SK-N-SH treated with all-trans-retinoic acid at 6 μM for 48 hours (cell line): ENCODE data around the gene ZMYM2.

Experiments
- ATAC-seq: fragments of 200-7000 bp; cut with Tn5 transposase; 3 replicates; pipeline ENCODE4 v1.9.1; 2020; ENCODE audit warnings: mild to moderate bottlenecking, moderate library complexity
- ARNTL ChIP-seq: fragments of 450-650 bp; formaldehyde crosslinking; IDR thresholded peaks from 2 replicates; pipeline ENCODE4 v1.5.0; 2020; ENCODE audit warnings: low read depth, mild to moderate bottlenecking, moderate library complexity, borderline replicate concordance
- BACH2 ChIP-seq: fragments of 250-450 bp; sonication (Bioruptor Pico); IDR thresholded peaks from 2 replicates; pipeline ENCODE4 v1.9.0; 2021; ENCODE audit warnings: mild to moderate bottlenecking, borderline replicate concordance
- CSDC2 ChIP-seq: fragments of 250-450 bp; sonication (Bioruptor Pico); IDR thresholded peaks from 2 replicates; pipeline ENCODE4 v1.5.0; 2020; ENCODE audit warnings: mild to moderate bottlenecking, moderate library complexity
- GLIS3 ChIP-seq: fragments of 250-450 bp; sonication (Bioruptor Pico); IDR thresholded peaks from 2 replicates; pipeline ENCODE4 v1.5.0; 2020; ENCODE audit warnings: mild to moderate bottlenecking, moderate library complexity
- ISL1 ChIP-seq: fragments of 250-450 bp; sonication (Bioruptor Pico); IDR thresholded peaks from 2 replicates; pipeline ENCODE4 v2.1.2; 2022; ENCODE audit warnings: mild to moderate bottlenecking, moderate library complexity
- OSR1 ChIP-seq: fragments of 250-450 bp; sonication (Bioruptor Pico); IDR thresholded peaks from 2 replicates; pipeline ENCODE4 v1.8.0; 2022; ENCODE audit warnings: moderate library complexity, mild to moderate bottlenecking, inconsistent platforms
- PPARA ChIP-seq: fragments of 250-450 bp; sonication (Bioruptor Pico); IDR thresholded peaks from 2 replicates; pipeline ENCODE4 v1.5.0; 2020; ENCODE audit warnings: mild to moderate bottlenecking, borderline replicate concordance
- SNAI2 ChIP-seq: fragments of 250-450 bp; sonication (Bioruptor Pico); IDR thresholded peaks from 2 replicates; pipeline ENCODE4 v1.5.0; 2020; ENCODE audit warnings: mild to moderate bottlenecking, moderate library complexity
- TCF4 ChIP-seq: fragments of 250-450 bp; sonication (Bioruptor Pico); IDR thresholded peaks from 2 replicates; pipeline ENCODE4 v1.8.0; 2021; ENCODE audit warnings: mild to moderate bottlenecking, moderate library complexity, borderline replicate concordance
- TOX ChIP-seq: fragments of 250-450 bp; sonication (Bioruptor Pico); IDR thresholded peaks from 2 replicates; pipeline ENCODE4 v1.8.0; 2021; ENCODE audit warnings: mild to moderate bottlenecking, moderate library complexity, borderline replicate concordance
- ZC3H10 ChIP-seq: fragments of 250-450 bp; sonication (Bioruptor Pico); IDR thresholded peaks from 2 replicates; pipeline ENCODE4 v1.5.1; 2021; ENCODE audit warnings: mild to moderate bottlenecking, moderate library complexity
- ZFP3 ChIP-seq: fragments of 250-450 bp; sonication (Bioruptor Pico); IDR thresholded peaks from 2 replicates; pipeline ENCODE4 v1.5.0; 2020; ENCODE audit warnings: mild to moderate bottlenecking, moderate library complexity
- ZFP30 ChIP-seq: fragments of 450-650 bp; formaldehyde crosslinking; IDR thresholded peaks from 2 replicates; pipeline ENCODE4 v1.5.0; 2022; ENCODE audit warnings: mild to moderate bottlenecking, moderate library complexity
- ZNF565 ChIP-seq: fragments of 450-650 bp; formaldehyde crosslinking; conservative IDR thresholded peaks from 2 replicates; pipeline ENCODE4 v1.5.0; 2020; ENCODE audit warnings: low read depth, mild to moderate bottlenecking, moderate library complexity
- ZNF70 ChIP-seq: fragments of 450-650 bp; formaldehyde crosslinking; IDR thresholded peaks from 2 replicates; pipeline ENCODE4 v1.5.0; 2020; ENCODE audit warnings: mild to moderate bottlenecking, moderate library complexity
- ZNF8 ChIP-seq: fragments of 450-650 bp; formaldehyde crosslinking; IDR thresholded peaks from 2 replicates; pipeline ENCODE4 v1.5.0; 2020; ENCODE audit warnings: mild to moderate bottlenecking, moderate library complexity
- TF ChIP-seq, protein P1 (sequence below): fragments of 250-450 bp; sonication (Bioruptor Pico); IDR thresholded peaks from 2 replicates; pipeline ENCODE4 v1.8.0; 2021; ENCODE audit warnings: low read depth, mild to moderate bottlenecking, moderate library complexity, borderline replicate concordance
- TF ChIP-seq, protein P2 (sequence below): fragments of 250-450 bp; sonication (Bioruptor Pico); IDR thresholded peaks from 2 replicates; pipeline ENCODE4 v1.5.1; 2020; ENCODE audit warnings: low read depth, mild to moderate bottlenecking, moderate library complexity
- TF ChIP-seq, protein P3 (sequence below): fragments of 250-450 bp; sonication (Bioruptor Pico); IDR thresholded peaks from 2 replicates; pipeline ENCODE4 v1.5.0; 2020; ENCODE audit warnings: mild to moderate bottlenecking, moderate library complexity
- TF ChIP-seq, protein P4 (sequence below): fragments of 250-450 bp; sonication (Bioruptor Pico); IDR thresholded peaks from 2 replicates; pipeline ENCODE4 v1.5.1; 2021; ENCODE audit warnings: mild to moderate bottlenecking, moderate library complexity
- TF ChIP-seq, protein P5 (sequence below): fragments of 250-450 bp; sonication (Bioruptor Pico); IDR thresholded peaks from 2 replicates; pipeline ENCODE4 v1.8.0; 2020; ENCODE audit warnings: mild to moderate bottlenecking, moderate library complexity, borderline replicate concordance

The ZMYM2 gene

DNA sequence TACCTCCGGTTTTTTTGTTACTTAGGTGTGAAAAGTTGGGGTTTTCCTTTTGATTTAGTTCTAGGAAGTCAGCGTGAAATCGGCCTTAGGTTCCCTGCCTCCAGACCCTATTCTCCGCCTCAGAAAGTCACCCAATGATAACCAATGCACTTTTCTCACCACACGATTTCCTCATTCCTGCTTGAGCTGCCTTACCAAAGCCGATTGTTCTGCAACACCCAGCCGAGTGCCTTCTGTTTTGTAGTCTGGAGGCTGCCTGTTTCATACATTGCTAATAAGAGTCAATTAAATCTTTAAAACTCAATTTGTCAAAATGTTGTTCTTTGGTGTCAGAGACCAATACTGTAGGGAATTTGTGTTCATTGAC is 162.6 kb downstream of the ZMYM2 start:
- ATAC-seq: no peak
- TF ChIP-seq, protein P1, sequence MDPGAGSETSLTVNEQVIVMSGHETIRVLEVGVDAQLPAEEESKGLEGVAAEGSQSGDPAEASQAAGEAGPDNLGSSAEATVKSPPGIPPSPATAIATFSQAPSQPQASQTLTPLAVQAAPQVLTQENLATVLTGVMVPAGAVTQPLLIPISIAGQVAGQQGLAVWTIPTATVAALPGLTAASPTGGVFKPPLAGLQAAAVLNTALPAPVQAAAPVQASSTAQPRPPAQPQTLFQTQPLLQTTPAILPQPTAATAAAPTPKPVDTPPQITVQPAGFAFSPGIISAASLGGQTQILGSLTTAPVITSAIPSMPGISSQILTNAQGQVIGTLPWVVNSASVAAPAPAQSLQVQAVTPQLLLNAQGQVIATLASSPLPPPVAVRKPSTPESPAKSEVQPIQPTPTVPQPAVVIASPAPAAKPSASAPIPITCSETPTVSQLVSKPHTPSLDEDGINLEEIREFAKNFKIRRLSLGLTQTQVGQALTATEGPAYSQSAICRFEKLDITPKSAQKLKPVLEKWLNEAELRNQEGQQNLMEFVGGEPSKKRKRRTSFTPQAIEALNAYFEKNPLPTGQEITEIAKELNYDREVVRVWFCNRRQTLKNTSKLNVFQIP (CRISPR knock-in tag): no peak
- TF ChIP-seq, protein P2, sequence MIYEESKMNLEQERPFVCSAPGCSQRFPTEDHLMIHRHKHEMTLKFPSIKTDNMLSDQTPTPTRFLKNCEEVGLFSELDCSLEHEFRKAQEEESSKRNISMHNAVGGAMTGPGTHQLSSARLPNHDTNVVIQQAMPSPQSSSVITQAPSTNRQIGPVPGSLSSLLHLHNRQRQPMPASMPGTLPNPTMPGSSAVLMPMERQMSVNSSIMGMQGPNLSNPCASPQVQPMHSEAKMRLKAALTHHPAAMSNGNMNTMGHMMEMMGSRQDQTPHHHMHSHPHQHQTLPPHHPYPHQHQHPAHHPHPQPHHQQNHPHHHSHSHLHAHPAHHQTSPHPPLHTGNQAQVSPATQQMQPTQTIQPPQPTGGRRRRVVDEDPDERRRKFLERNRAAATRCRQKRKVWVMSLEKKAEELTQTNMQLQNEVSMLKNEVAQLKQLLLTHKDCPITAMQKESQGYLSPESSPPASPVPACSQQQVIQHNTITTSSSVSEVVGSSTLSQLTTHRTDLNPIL (CRISPR knock-in tag): no peak
- TF ChIP-seq ISL1 (CRISPR knock-in tag) (no peak), PPARA (CRISPR knock-in tag) (no peak), ZFP30 (CRISPR knock-in tag) (no peak), ZNF565 (no peak), ZNF70 (CRISPR knock-in tag) (no peak), ZC3H10 (no peak), ARNTL (CRISPR knock-in tag) (no peak), TOX (CRISPR knock-in tag) (no peak)
- TF ChIP-seq, protein P3, sequence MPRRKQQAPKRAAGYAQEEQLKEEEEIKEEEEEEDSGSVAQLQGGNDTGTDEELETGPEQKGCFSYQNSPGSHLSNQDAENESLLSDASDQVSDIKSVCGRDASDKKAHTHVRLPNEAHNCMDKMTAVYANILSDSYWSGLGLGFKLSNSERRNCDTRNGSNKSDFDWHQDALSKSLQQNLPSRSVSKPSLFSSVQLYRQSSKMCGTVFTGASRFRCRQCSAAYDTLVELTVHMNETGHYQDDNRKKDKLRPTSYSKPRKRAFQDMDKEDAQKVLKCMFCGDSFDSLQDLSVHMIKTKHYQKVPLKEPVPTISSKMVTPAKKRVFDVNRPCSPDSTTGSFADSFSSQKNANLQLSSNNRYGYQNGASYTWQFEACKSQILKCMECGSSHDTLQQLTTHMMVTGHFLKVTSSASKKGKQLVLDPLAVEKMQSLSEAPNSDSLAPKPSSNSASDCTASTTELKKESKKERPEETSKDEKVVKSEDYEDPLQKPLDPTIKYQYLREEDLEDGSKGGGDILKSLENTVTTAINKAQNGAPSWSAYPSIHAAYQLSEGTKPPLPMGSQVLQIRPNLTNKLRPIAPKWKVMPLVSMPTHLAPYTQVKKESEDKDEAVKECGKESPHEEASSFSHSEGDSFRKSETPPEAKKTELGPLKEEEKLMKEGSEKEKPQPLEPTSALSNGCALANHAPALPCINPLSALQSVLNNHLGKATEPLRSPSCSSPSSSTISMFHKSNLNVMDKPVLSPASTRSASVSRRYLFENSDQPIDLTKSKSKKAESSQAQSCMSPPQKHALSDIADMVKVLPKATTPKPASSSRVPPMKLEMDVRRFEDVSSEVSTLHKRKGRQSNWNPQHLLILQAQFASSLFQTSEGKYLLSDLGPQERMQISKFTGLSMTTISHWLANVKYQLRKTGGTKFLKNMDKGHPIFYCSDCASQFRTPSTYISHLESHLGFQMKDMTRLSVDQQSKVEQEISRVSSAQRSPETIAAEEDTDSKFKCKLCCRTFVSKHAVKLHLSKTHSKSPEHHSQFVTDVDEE (CRISPR knock-in tag): no peak
- TF ChIP-seq, protein P4, sequence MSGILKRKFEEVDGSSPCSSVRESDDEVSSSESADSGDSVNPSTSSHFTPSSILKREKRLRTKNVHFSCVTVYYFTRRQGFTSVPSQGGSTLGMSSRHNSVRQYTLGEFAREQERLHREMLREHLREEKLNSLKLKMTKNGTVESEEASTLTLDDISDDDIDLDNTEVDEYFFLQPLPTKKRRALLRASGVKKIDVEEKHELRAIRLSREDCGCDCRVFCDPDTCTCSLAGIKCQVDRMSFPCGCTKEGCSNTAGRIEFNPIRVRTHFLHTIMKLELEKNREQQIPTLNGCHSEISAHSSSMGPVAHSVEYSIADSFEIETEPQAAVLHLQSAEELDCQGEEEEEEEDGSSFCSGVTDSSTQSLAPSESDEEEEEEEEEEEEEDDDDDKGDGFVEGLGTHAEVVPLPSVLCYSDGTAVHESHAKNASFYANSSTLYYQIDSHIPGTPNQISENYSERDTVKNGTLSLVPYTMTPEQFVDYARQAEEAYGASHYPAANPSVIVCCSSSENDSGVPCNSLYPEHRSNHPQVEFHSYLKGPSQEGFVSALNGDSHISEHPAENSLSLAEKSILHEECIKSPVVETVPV (CRISPR knock-in tag): no peak

DNA sequence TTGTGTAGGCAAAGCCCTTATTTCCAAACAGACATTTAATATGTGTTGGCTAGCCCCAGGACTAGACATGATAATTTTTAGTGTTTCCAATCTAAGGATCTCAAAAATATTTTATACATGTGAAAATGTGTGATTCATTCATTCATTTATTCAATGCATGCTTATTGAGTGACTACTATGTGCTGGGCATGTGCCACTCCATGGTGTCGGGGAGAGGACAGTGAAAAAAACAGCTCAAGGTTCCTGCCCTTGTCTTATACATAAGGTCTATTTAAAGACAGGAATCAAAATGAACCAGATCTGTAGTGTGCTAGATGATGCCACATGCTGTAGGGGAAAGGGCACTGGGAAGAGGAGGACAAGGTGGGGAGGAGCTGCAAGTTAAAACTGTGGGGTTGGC is 165.8 kb downstream of the ZMYM2 start:
- TF ChIP-seq CSDC2 (CRISPR knock-in tag) (no peak), ZC3H10 (no peak), ZNF8 (CRISPR knock-in tag) (no peak), TOX (CRISPR knock-in tag) (no peak), TCF4 (CRISPR knock-in tag) (no peak), ISL1 (CRISPR knock-in tag) (no peak), BACH2 (no peak), OSR1 (CRISPR knock-in tag) (no peak), GLIS3 (CRISPR knock-in tag) (no peak), ZFP30 (CRISPR knock-in tag) (no peak), ZFP3 (CRISPR knock-in tag) (no peak), SNAI2 (CRISPR knock-in tag) (no peak), ZNF70 (CRISPR knock-in tag) (no peak)
- TF ChIP-seq, protein P1 (CRISPR knock-in tag): no peak
- TF ChIP-seq, protein P5, sequence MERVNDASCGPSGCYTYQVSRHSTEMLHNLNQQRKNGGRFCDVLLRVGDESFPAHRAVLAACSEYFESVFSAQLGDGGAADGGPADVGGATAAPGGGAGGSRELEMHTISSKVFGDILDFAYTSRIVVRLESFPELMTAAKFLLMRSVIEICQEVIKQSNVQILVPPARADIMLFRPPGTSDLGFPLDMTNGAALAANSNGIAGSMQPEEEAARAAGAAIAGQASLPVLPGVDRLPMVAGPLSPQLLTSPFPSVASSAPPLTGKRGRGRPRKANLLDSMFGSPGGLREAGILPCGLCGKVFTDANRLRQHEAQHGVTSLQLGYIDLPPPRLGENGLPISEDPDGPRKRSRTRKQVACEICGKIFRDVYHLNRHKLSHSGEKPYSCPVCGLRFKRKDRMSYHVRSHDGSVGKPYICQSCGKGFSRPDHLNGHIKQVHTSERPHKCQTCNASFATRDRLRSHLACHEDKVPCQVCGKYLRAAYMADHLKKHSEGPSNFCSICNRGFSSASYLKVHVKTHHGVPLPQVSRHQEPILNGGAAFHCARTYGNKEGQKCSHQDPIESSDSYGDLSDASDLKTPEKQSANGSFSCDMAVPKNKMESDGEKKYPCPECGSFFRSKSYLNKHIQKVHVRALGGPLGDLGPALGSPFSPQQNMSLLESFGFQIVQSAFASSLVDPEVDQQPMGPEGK (CRISPR knock-in tag): no peak
- TF ChIP-seq, protein P4 (CRISPR knock-in tag): no peak
- ATAC-seq: no peak
